Activated T-cell treated with anti-CD3 and anti-CD28 coated beads, Interleukin-2, amount 50 U/mL, for 24 hours (primary cell): Measurements from ENCODE around the gene ERVV-1.
"Not testable (repeated sequence)": the region's sequence is repeated elsewhere in the genome, so short reads cannot be mapped to it uniquely, and the experiment has no call there.

Experiments
- DNase-seq: peaks from one replicate; pipeline ENCODE4 v3.0.0-alpha.2; 2020
- H3K27ac Mint-ChIP-seq: 2 replicates; pipeline ENCODE4 v1.8.0; 2020; ENCODE audit warnings: mild to moderate bottlenecking, mixed read lengths
- H3K27me3 Mint-ChIP-seq: 2 replicates; pipeline ENCODE4 v1.8.0; 2020; ENCODE audit warnings: mixed read lengths
- H3K36me3 Mint-ChIP-seq: 2 replicates; pipeline ENCODE4 v1.8.0; 2020; ENCODE audit warnings: low read depth, mixed read lengths
- H3K4me1 Mint-ChIP-seq: 2 replicates; pipeline ENCODE4 v1.8.0; 2020; ENCODE audit warnings: low read depth, mixed read lengths
- H3K4me3 Mint-ChIP-seq: 2 replicates; pipeline ENCODE4 v1.8.0; 2020; ENCODE audit warnings: mild to moderate bottlenecking, moderate library complexity, mixed read lengths
- H3K9me3 Mint-ChIP-seq: 2 replicates; pipeline ENCODE4 v1.8.0; 2020; ENCODE audit warnings: mixed read lengths

ERVV-1 gene, protein sequence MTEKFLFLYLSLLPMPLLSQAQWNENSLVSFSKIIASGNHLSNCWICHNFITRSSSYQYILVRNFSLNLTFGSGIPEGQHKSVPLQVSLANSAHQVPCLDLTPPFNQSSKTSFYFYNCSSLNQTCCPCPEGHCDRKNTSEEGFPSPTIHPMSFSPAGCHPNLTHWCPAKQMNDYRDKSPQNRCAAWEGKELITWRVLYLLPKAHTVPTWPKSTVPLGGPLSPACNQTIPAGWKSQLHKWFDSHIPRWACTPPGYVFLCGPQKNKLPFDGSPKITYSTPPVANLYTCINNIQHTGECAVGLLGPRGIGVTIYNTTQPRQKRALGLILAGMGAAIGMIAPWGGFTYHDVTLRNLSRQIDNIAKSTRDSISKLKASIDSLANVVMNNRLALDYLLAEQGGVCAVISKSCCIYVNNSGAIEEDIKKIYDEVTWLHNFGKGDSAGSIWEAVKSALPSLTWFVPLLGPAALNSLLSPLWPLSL

GRCh38 chr19:53013621-53014020 is at the start of gene ERVV-1:
TSS of gene ERVV-1 (plus strand) at chr19:53013921. CDS start at chr19:53014091, 170 bp downstream.
- no peaks in the 10 kb centered on the region for H3K27me3 Mint-ChIP-seq
- H3K9me3 Mint-ChIP-seq = peaks cover 48% of the 10 kb centered on the region
- DNase-seq = no peak
- H3K4me3 Mint-ChIP-seq = no peak within 1 kb of the TSS
- H3K4me1 Mint-ChIP-seq = no peaks in the 10 kb centered on the region
- H3K27ac Mint-ChIP-seq = no peak within 1 kb of the TSS
- peaks cover 2% of the 10 kb centered on the region for H3K36me3 Mint-ChIP-seq

GRCh38 chr19:52967772-52968171 is 45.9 kb upstream of the ERVV-1 start:
- peaks cover 61% of the 10 kb centered on the region for H3K36me3 Mint-ChIP-seq
- H3K4me3 Mint-ChIP-seq = no peak overlapping the region
- no peak overlapping the region for H3K27ac Mint-ChIP-seq
- H3K4me1 Mint-ChIP-seq = peaks cover 12% of the 10 kb centered on the region
- H3K27me3 Mint-ChIP-seq = no peaks in the 10 kb centered on the region
- no peak for DNase-seq
- peaks cover 51% of the 10 kb centered on the region for H3K9me3 Mint-ChIP-seq

- Mint-ChIP-seq H3K36me3 (peaks cover 33% of the 10 kb centered on the region), H3K4me1 (no peaks in the 10 kb centered on the region), H3K27ac (no peak overlapping the region), H3K4me3 (no peak overlapping the region), H3K27me3 (no peaks in the 10 kb centered on the region), H3K9me3 (peaks cover 20% of the 10 kb centered on the region)
- DNase-seq = no peak
Observed at GRCh38 chr19:52981329-52981728, 32.4 kb upstream of the ERVV-1 start.

GRCh38 chr19:52983167-52983566 is 30.6 kb upstream of the ERVV-1 start:
- peaks cover 30% of the 10 kb centered on the region for H3K9me3 Mint-ChIP-seq
- DNase-seq, H3K27ac Mint-ChIP-seq, H3K4me3 Mint-ChIP-seq, H3K4me1 Mint-ChIP-seq, H3K27me3 Mint-ChIP-seq: not testable (repeated sequence)
- peaks cover 51% of the 10 kb centered on the region for H3K36me3 Mint-ChIP-seq

DNA sequence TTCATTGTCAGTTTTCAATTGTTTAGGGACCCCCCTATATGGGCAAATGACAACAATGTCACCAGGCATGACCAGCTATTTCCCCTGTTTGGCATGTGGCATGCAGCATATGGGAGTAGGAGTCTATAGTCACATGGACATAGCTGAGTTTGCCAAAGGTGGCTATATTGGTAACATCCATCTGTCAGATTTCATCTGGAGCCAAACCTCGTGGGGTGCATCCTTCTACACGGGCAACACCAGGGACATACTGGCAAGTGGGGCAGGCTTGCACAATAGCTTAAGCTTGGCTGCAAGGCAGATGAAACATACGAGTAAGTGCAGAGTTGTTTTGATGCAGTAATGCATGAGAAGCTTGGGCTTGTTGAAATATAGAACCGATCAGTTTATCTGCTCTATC is 26.5 kb upstream of the ERVV-1 start:
- H3K27me3 Mint-ChIP-seq = peaks cover 8% of the 10 kb centered on the region
- DNase-seq = no peak
- H3K27ac Mint-ChIP-seq = no peak overlapping the region
- no peak overlapping the region for H3K4me3 Mint-ChIP-seq
- H3K36me3 Mint-ChIP-seq = peaks cover 66% of the 10 kb centered on the region
- no peaks in the 10 kb centered on the region for H3K4me1 Mint-ChIP-seq
- H3K9me3 Mint-ChIP-seq = peaks cover 40% of the 10 kb centered on the region

- Mint-ChIP-seq H3K27me3 (peaks cover 18% of the 10 kb centered on the region), H3K4me3 (no peak overlapping the region), H3K27ac (no peak overlapping the region), H3K4me1 (peaks cover 10% of the 10 kb centered on the region), H3K36me3 (peaks cover 63% of the 10 kb centered on the region), H3K9me3 (peaks cover 44% of the 10 kb centered on the region)
- DNase-seq = no peak
Observed at GRCh38 chr19:52988506-52988905, 25.2 kb upstream of the ERVV-1 start.

DNA sequence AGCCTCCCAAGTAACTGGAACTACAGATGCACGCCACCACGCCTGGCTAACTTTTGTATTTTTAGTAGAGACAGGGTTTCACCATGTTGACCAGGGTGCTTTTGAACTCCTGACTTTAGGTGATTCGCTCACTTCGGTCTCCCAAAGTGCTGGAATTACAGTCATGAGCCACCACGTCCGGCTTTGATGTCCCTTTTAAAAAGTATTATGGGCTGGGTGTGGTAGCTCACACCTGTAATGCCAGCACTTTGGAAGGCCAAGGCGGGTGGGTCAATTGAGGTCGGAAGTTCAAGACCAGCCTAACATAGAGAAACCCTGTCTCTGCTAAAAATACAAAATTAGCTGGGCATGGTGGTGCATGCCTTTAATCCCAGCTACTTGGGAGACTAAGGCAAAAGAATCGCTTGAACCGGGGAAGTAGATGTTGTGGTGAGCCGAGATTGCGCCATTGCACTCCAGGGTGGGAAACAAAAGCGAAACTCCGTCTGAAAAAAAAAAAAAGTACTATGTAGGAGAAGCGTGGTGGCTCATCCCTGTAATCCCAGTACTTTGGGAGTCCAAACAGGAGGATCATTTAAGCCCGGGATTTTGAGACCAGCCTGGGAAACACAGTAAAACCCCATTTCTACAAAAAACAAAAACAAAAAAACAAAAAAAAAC is 22.8 kb upstream of the ERVV-1 start:
- no peak for DNase-seq

DNA sequence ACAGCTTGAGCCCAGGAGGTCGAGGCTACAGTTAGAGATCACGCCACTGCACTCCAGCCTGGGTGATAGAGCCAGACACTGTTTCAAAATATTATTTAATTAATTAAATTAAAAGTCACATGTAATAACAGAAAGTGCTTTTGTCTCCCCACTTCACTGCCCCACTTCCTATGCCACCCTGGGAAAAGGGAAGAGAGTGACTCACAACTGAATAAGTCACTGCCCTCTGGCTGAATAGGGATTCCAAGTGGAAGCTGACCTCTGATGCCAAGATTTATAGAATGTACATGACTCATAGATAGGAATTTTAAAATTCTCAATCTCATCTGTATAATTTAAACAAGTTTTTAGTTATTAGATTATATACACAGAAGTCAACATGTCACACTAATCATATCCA is 22.2 kb upstream of the ERVV-1 start:
- Mint-ChIP-seq H3K9me3 (peaks cover 34% of the 10 kb centered on the region), H3K4me1 (peaks cover 16% of the 10 kb centered on the region), H3K27me3 (peaks cover 27% of the 10 kb centered on the region), H3K27ac (no peak overlapping the region), H3K4me3 (no peak overlapping the region), H3K36me3 (peaks cover 46% of the 10 kb centered on the region)
- no peak for DNase-seq

More for the DNA sequence above, 22.8 kb upstream of the ERVV-1 start:
- Mint-ChIP-seq H3K27ac (no peak overlapping the region), H3K4me1 (peaks cover 16% of the 10 kb centered on the region), H3K36me3 (peaks cover 52% of the 10 kb centered on the region), H3K4me3 (no peak overlapping the region), H3K9me3 (peaks cover 37% of the 10 kb centered on the region), H3K27me3 (peaks cover 27% of the 10 kb centered on the region)

- Mint-ChIP-seq H3K36me3 (peaks cover 37% of the 10 kb centered on the region), H3K4me1 (peaks cover 16% of the 10 kb centered on the region), H3K27me3 (peaks cover 27% of the 10 kb centered on the region), H3K4me3 (peak overlapping the region; percentile 76), H3K9me3 (peaks cover 26% of the 10 kb centered on the region), H3K27ac (no peak overlapping the region)
- DNase-seq = no peak
Observed at GRCh38 chr19:52992109-52993004, 21.4 kb upstream of the ERVV-1 start.

DNA sequence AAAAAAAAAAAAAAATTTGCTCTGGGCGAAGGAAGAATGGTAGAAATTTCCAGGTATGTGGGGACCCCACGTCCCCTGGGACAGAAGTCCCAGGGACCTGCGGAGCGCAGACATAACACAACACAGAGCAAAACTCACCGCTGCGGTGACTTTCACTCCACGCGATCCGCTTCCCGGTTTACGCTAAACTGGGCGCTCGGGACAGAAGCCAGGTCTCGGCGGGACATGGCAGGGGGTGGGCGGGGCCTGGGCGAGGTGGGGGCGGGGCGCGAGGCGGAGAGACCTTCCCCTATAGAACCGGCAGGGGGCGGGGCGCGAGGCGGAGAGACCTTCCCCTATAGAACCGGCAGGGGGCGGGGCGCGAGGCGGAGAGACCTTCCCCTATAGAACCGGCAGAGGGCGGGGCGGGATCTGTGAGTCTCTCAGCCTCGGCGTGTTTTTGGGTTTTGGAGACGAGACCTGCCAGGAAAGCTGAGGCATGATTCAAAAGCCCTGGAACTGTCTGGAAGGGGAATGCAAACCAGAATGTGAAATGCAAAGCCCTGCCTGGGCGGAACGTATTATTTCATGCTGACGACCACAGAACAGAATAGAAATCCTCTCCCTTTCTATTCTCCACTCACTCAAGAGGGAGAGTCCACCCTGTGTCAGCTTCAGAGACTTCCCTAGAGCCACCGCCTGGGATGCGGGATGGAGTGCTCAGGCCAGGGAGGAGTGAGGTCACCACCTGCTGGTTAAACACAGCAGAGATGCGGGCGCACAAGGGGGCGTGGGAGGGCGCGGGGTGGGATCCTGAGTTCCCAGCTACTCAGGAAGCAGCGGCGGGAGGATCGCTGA is 20.2 kb upstream of the ERVV-1 start:
- peaks cover 33% of the 10 kb centered on the region for H3K27me3 Mint-ChIP-seq
- peaks cover 16% of the 10 kb centered on the region for H3K4me1 Mint-ChIP-seq
- H3K4me3 Mint-ChIP-seq = peak overlapping the region; percentile 77
- peaks cover 26% of the 10 kb centered on the region for H3K9me3 Mint-ChIP-seq
- H3K36me3 Mint-ChIP-seq = peaks cover 27% of the 10 kb centered on the region
- no peak overlapping the region for H3K27ac Mint-ChIP-seq
- DNase-seq = peak; percentile 81

DNA sequence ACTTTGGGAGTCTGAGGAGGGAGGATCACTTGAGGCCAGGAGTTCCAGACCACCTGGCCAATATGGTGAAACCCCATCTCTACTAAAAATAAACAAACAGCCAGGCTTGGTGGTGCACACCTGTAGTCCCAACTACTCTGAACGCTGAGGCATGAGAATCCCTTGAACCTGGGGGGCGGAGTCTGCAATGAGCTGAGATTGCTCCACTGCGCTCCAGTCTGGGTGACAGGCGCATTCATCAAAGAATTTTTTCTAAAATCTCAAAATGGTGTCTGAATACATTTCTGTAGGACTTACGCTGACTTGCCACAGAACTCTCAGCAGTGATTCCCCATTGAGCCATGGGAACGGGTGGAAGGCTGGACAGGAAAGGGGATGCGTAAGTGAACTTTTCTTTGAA is 18.0 kb upstream of the ERVV-1 start:
- H3K4me1 Mint-ChIP-seq = peaks cover 16% of the 10 kb centered on the region
- H3K36me3 Mint-ChIP-seq = peaks cover 15% of the 10 kb centered on the region
- no peak overlapping the region for H3K27ac Mint-ChIP-seq
- H3K27me3 Mint-ChIP-seq = peaks cover 36% of the 10 kb centered on the region
- H3K9me3 Mint-ChIP-seq = peaks cover 16% of the 10 kb centered on the region
- DNase-seq = no peak
- H3K4me3 Mint-ChIP-seq = no peak overlapping the region

DNA sequence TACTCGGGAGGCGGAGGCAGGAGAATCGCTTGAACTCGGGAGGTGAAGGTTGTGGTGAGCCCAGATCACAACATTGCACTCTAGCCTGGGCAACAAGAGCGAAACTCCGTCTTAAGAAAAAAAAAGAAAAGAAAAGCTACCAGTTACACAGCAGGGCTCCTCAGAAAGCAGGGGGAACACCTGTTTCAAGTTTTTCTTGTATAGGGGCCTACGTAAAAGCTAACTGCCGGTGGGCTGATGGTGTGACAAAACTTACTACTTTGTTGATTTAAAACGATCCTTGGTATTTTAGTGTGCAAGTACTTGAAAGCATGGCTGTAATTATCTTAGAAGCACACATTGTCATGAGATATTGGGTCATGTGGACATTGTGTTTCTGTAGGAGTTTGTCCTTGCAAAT is 15.7 kb upstream of the ERVV-1 start:
- Mint-ChIP-seq H3K27me3 (peaks cover 21% of the 10 kb centered on the region), H3K4me1 (peaks cover 9% of the 10 kb centered on the region), H3K9me3 (peaks cover 9% of the 10 kb centered on the region), H3K27ac (no peak overlapping the region), H3K4me3 (no peak overlapping the region), H3K36me3 (peaks cover 9% of the 10 kb centered on the region)
- no peak for DNase-seq

GRCh38 chr19:53002479-53002878 is 11.2 kb upstream of the ERVV-1 start:
- H3K27me3 Mint-ChIP-seq = peaks cover 9% of the 10 kb centered on the region
- peaks cover 6% of the 10 kb centered on the region for H3K36me3 Mint-ChIP-seq
- H3K27ac Mint-ChIP-seq = no peak overlapping the region
- H3K4me1 Mint-ChIP-seq = no peaks in the 10 kb centered on the region
- peaks cover 20% of the 10 kb centered on the region for H3K9me3 Mint-ChIP-seq
- no peak overlapping the region for H3K4me3 Mint-ChIP-seq
- DNase-seq = no peak

- no peak overlapping the region for H3K4me3 Mint-ChIP-seq
- peaks cover 4% of the 10 kb centered on the region for H3K36me3 Mint-ChIP-seq
- peaks cover 21% of the 10 kb centered on the region for H3K9me3 Mint-ChIP-seq
- no peaks in the 10 kb centered on the region for H3K4me1 Mint-ChIP-seq
- H3K27ac Mint-ChIP-seq = no peak overlapping the region
- peaks cover 2% of the 10 kb centered on the region for H3K27me3 Mint-ChIP-seq
- DNase-seq = no peak
Observed at GRCh38 chr19:53004242-53004641, 9.5 kb upstream of the ERVV-1 start.
